NB4 (cell line): ENCODE data around the gene CTNNA2.

ENCODE experiments used
- DNase-seq: peaks from one replicate; pipeline ENCODE4 v3.0.0; 2010; ENCODE audit warnings: low read depth
- H3K4me3 ChIP-seq: one replicate; pipeline ENCODE4 v1.5.1; 2011; ENCODE audit warnings: mild to moderate bottlenecking, low read depth, low read length, moderate library complexity
- CTCF ChIP-seq: IDR thresholded peaks from one replicate; pipeline ENCODE4 v1.5.1; 2012; ENCODE audit warnings: low read depth, low read length
- MAX ChIP-seq: IDR thresholded peaks from 2 replicates; pipeline ENCODE4 v1.6.1; 2011; ENCODE audit warnings: low read depth, low read length
- MYC ChIP-seq: IDR thresholded peaks from 2 replicates; pipeline ENCODE4 v1.6.1; 2011; ENCODE audit warnings: low read depth, low read length
- POLR2A ChIP-seq: IDR thresholded peaks from 2 replicates; pipeline ENCODE4 v1.6.1; 2011; ENCODE audit warnings: mild to moderate bottlenecking; ENCODE audit not compliant: insufficient read length; ENCODE audit errors: extremely low read depth

CTNNA2 gene

GRCh38 chr2:79757526-79757925 is 244.7 kb downstream of the CTNNA2 start:
- DNase-seq, result no peak
- TF ChIP-seq MYC, result no peak
- TF ChIP-seq MAX, result no peak
- no peak for TF ChIP-seq POLR2A
- TF ChIP-seq CTCF, result no peak
- no peak overlapping the region for H3K4me3 ChIP-seq

- H3K4me3 ChIP-seq, result no peak overlapping the region
- DNase-seq, result no peak
- TF ChIP-seq MAX (no peak), POLR2A (no peak), CTCF (no peak), MYC (no peak)
These were observed 245.2 kb downstream of the CTNNA2 start for GRCh38 chr2:79758042-79758441.

GRCh38 chr2:79758749-79759282 is 246.0 kb downstream of the CTNNA2 start:
- TF ChIP-seq CTCF, result no peak
- TF ChIP-seq POLR2A, result no peak
- no peak for TF ChIP-seq MAX
- TF ChIP-seq MYC, result no peak
- no peak for DNase-seq

GRCh38 chr2:79770926-79771325 is 258.1 kb downstream of the CTNNA2 start:
- TF ChIP-seq CTCF, result no peak
- TF ChIP-seq MYC, result no peak
- TF ChIP-seq POLR2A, result no peak
- TF ChIP-seq MAX, result no peak
- DNase-seq, result no peak
- no peak overlapping the region for H3K4me3 ChIP-seq

More at GRCh38 chr2:79758749-79759282, 246.0 kb downstream of the CTNNA2 start:
- no peak overlapping the region for H3K4me3 ChIP-seq

- TF ChIP-seq MYC, result no peak
- TF ChIP-seq MAX, result no peak
- H3K4me3 ChIP-seq, result no peak overlapping the region
- DNase-seq, result no peak
These were observed 258.6 kb downstream of the CTNNA2 start for GRCh38 chr2:79771493-79771892.

- no peak overlapping the region for H3K4me3 ChIP-seq
- TF ChIP-seq MAX (no peak), POLR2A (no peak), MYC (no peak), CTCF (no peak)
- DNase-seq, result no peak
These were observed 261.2 kb downstream of the CTNNA2 start for GRCh38 chr2:79774016-79774415.
